ENCODE measurements around the gene SNX5. TPM values are rescaled to one million over a fixed set of nuclear protein-coding genes. Genes with fewer than 3 reads are reported as not detected.

SNX5 gene
- polyA plus RNA-seq, 4 donors, result 150 to 235 (median 229) TPM

DNA sequence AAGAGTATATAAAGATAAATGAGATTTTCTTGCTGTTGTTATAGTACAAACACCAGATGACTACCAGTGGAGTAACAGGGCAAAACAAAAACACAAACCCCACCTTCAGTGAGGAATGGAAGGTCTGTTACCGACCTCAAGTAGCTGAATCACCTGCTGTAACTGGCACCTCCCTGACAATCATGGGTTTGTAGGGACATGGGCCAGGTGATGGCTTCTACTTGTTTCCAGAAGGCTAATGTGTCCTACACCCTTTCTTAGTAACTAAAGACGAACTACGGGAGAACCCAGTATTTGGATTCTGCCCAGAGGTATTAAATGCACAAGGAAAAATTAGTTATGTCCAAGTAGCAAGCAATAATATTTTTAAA lies 26.8 kb downstream of the SNX5 start:
- DNase-seq (ENCODE audit: low read depth in 4 of 4, low spot score in 3 of 4), result no peak

DNA sequence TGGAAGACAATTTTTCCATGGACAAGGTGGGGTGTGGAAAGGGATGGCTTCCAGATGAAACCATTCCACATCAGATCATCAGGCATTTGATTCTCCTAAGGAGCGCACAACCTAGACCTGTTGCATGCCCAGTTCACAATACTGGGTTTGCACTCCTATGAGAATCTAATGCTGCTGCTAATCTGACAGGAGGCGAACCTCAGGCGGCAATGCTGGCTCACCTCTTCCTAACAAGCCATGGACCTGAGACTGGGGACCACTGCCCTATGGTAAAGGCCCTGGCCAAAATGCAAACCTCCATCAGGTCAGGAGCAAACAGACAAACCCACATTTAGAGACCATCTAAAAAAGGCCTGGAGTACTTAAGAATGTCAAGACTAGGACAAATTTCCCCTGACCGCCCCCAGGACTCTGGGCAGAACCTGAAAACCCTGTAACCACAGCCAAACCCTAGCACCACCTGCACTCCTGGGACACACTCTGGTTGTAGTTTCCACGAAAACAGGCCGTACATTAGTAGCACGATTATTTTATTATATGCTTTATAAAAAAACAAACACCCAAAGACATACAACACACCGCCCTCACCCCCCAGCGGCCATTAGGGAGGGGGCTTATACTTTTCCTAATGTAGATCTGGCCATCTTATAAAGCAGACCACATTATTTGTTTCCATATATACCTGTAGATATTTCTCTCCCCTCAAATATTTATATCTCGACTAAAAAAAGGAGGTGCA lies 27.3 kb downstream of the SNX5 start:
- DNase-seq (ENCODE audit: low read depth in 4 of 4, low spot score in 3 of 4), result no peak

DNA sequence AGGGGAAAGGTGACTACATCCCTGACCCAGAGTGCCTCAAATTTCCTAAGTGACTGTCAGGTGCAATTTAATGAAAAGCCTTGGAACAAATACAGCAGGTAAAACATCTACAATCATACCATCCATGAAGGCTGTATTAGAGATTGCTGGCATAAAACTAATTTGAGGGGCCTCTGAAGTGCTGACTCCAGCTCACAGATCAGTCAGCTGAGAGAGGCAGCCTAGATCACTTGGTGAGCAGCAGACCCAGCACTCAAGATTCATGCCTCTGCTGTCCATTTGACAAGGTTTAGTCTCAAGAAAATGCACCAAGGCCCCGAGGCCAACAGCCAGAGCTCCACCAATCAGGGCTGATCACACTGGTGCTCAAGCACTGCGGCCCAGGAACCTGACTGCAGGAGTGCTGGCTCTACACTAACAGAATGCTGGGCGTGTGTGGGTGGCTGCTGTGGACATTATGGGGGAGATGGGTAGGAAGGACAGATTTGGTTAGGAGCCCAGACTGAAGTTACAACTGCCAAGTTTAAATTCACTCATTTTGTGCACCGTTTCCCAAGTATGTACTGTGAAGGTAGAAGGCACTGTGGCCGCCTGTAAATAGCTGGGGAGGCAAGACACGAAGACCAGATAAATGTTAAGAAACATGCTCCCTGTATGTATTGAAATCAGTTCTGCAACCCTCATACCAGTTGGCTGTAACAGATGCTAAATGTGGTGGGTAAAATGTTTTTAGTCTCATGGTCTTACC lies 28.2 kb downstream of the SNX5 start:
- DNase-seq (ENCODE audit: low read depth in 4 of 4, low spot score in 3 of 4), result no peak

DNA sequence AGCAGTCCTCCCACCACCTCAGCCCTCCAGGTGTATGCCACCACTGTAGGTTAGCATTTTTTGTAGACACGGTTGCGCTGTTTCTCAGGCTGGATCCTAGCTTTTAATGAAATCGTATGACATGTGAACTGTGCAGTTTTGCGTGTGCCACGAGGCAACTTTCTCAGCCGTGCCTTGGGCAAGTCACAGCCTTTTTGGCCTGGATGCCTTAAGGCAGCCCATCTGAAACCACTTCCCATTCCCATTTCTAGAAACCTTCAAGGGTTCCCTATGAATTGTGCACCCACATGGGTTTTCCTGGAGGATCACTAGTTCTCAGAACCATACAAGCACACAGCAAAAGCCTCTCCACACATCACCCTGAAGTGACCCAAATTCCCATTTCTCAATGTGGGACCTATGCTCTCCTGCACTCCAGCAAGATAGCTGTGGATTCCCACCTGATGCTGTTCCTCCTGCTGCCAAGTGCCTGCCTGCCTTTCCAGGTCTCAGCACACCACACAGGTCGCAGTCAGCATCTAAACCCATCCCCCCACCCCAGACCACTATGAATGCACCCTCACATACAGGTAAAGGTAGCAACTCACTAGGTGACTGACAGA lies 28.9 kb downstream of the SNX5 start:
- no peak for DNase-seq (ENCODE audit: low read depth in 4 of 4, low spot score in 3 of 4)

DNA sequence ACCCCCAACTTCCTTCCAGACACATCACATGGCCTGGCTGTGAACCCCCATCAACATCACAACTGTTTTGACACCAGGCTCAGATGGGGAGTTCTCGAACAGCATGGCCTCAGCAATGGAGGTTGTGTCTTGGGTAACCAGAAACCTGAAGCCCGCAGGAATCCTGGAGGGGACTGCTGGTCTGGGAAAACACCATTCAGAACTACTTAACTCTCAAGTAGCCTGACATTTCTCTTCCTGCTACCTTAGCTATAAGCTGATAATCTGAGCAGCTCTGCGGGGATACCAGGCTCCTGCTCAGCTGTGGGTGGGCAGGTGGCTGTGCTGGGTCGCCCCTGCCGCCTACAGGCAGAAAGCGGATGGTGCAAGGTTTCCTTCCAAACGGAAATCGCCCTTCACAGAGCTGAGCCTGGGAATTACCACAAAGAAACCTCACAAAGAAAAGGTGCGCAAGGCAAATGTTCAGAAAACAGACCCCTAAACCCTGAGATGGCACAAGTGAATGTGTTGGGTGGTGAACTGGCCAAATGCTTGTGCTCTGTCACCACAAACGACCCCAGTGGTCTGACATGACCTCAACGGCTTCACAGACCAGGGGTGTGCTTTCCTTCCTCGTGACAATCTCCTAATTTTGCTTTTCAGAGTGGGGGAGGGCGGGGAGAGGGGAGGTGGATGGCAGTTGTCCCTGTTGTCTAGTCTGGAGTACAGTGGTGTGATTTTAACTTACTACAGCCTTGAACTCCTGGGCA lies 29.5 kb downstream of the SNX5 start:
- DNase-seq (ENCODE audit: low read depth in 4 of 4, low spot score in 3 of 4), result no peak

DNA sequence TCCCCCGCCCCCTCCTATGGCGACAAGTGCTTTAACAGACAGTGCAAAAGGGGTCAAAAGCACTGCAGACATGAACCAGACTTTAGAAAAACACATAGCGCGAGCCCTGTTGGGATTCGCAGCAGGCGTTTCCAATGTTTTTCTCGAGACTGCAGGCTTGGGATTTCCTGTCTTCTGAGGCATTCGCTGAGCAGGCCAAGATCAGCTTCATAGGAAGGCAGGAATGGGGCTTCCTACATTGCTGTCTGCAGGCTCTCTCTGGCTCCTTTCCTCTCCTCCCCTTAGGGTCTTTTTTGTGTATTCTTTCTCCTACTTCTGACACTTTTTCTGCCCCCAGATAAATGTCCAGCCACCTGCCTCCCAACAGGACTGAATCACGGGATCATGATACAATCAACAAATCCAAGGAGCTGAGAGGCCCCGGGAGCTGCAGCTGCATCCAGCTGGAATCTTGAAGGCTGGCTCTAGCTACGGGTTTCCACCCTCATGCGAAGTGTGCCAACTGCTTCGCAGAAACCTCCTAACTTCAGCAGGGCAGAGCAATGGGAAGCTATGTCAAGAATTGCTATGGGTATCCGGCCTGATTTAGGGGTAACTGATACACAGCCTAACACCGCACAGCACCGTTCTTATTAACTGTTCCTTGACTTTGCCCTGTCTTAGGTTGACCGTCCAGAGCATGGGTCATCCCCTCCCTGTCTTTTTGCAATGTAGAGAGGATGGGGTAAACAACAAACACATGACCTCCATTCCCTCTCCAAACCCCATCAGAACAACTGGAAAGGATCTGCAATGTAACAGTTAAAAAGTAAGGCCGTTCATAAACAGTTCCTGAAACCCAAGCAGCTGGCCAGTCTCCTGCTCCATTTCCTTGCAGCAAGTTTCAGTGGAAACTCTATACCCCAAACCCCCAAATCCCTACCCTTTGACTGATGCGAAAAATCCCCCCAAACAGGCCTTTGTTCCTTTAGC lies 31.5 kb downstream of the SNX5 start:
- DNase-seq (ENCODE audit: low read depth in 4 of 4, low spot score in 3 of 4), result no peak

DNA sequence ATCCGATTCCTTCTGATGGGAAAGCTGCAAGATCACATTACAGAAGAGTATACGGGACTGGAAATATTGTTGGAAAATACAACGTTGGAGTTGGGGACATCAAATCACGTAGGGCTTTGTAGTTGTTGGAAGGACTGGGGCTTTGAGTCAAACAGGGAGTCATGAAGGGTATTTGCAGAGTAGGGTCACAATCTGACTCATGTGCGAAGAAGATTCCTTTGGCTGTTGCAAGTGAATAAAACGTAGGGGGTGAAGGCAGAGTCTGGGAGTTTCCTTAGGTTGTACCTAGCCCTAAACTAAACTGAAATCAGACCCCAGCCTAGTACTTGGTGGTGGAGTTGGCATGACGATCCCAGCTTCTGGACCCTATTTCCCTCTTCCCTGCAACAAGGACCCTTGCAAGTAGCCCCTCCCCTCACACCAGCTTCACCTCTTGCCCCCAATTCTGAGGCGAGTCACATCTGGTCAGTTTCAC lies 32.3 kb downstream of the SNX5 start:
- no peak for DNase-seq (ENCODE audit: low read depth in 4 of 4, low spot score in 3 of 4)

DNA sequence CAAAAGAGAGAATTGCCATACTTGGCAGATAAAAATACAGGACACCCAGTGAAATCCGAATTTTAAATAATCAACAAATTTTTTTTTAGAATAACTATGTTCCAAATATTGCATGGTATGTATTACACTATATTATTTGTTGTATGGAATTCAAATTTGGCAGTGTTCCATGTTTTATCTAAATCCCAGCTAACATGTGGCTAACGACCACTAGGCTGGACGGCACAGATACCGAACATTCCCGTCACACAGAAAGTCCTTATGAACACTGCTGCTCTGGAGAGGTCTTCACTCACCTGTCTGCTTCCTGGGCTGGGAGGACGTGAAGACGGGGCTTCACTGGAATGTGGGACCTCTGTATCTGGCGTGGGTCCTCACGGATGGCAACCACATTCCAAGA lies 32.8 kb downstream of the SNX5 start:
- DNase-seq (ENCODE audit: low read depth in 4 of 4, low spot score in 3 of 4), result no peak

DNA sequence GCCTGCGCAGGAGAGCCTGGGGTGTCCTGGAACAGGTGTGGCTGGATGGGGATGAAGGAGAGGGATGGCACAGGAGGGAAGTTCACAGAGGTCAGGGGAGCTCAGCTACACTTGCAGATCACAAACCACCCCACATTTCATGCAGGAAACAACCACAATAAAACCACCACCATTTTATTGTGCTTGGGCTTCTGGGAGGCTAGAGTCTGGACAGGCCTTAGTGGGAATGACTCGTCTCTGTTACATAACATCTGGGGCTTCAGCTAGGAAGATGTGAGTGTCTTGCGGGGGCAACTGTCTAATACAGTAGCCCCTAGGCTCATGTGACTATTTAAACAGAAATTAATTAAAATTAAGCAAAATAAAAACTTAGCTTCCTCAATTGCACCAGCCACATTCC lies 33.4 kb downstream of the SNX5 start:
- DNase-seq (ENCODE audit: low read depth in 4 of 4, low spot score in 3 of 4), result no peak

DNA sequence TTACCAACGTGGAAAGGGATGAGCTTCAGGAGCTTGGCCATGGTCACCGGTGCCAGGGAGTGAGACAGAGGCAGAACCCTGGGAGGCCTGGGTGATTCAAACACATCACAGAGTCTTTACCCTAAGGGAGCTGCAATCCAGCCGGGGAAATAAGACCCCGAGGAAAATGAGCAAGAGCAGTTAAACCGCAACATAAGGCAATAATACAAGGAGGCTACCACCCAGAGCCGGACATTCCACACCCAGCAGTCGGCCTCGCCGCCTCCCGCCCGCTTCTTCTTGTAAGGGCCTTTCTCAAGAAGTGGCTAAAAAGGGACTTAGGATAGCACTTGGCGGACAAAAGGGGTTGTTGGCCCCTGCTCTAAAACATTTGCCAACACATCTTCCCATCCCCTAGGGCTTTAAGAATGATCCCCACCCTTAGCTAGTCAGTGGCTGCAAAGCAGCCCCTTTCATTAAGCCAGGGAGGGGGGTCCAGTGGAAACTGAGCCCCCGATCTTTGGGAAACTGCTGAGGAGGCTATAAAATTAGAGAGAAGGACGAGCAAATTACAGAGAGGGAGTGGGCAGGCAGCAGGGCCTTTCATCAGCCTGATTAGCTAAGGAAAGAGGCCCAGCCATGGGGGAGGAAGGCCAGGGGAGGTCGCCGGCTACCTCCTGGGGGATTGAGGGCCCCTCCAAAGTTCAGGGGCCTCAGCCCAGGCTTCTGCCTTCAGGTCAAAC lies 34.3 kb downstream of the SNX5 start:
- DNase-seq (ENCODE audit: low read depth in 4 of 4, low spot score in 3 of 4), result no peak

DNA sequence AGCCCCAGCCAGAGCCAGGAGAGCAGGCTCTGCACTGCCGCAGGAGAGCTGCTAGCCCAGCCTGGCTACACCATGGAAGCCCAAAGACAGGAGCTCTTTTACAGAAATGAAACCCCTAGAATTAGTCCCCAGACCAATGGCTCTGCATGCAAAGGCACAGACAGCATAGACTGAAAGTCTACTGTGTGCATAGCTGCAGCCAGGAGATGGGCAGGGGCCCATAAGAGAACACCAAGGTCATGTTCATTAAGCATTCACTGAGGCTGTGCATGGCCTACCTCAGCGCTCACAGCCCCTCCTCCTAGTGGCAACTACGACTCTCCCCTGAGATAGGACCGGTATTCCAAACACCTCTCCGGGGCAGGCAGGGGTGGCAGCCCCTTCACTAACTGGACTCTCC lies 34.9 kb downstream of the SNX5 start:
- no peak for DNase-seq (ENCODE audit: low read depth in 4 of 4, low spot score in 3 of 4)

DNA sequence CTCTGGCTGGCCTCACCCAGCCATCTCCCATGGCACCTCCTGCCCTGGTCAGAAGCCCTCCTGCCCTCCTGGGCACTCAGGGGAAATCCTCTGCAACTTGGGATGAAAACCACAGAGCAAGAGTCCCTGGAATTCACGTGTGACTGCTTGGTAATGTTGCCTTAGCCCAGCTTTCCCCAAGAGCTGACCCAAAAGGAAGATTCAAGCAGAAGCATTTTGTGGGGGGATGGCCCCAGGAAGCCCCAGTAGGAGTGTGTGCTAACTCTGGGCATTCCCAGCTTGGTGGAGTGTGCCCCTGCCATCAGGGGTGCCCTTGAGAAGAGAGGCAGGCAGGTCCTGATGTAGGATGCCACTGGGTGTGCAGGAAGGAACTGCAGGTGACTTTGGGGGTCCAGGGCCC lies 35.5 kb downstream of the SNX5 start:
- no peak for DNase-seq (ENCODE audit: low read depth in 4 of 4, low spot score in 3 of 4)

DNA sequence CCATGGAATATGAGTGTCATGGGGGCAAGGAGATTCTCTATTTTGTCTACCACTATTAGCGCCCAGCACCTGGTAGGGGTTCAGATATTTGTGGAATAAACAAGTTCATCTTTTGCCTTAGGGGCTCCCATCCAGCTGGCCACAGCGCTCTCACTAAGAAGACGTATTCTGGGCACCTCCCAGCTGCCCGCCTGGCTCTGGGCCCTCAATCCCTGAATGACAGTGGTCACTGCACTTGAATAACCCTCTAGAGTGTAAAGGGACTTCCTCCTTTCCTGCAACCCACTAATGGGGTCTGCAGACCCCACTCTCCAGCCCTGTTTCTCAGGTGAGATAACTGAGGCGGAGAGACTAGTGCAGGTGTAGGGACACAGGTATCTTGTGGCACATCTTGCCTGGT lies 36.2 kb downstream of the SNX5 start:
- no peak for DNase-seq (ENCODE audit: low read depth in 4 of 4, low spot score in 3 of 4)

DNA sequence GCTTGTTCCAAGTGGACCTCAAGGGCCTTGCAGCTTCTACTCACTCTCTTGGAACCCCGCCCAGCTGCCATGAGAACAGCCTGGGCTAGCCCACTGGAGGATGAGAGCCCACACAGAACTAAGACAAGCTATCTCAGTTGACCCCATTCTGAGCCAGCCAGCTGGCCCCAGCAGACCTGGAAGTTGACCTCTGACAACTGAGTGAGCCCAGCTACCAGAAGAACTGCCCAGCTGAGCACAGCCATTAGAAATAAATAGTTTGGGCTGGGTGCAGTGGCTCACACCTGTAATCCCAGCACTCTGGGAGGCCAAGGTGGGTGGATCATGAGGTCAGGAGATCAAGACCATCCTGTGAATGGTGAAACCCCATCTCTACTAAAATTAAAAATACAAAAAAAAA lies 37.1 kb downstream of the SNX5 start:
- DNase-seq (ENCODE audit: low read depth in 4 of 4, low spot score in 3 of 4), result no peak

DNA sequence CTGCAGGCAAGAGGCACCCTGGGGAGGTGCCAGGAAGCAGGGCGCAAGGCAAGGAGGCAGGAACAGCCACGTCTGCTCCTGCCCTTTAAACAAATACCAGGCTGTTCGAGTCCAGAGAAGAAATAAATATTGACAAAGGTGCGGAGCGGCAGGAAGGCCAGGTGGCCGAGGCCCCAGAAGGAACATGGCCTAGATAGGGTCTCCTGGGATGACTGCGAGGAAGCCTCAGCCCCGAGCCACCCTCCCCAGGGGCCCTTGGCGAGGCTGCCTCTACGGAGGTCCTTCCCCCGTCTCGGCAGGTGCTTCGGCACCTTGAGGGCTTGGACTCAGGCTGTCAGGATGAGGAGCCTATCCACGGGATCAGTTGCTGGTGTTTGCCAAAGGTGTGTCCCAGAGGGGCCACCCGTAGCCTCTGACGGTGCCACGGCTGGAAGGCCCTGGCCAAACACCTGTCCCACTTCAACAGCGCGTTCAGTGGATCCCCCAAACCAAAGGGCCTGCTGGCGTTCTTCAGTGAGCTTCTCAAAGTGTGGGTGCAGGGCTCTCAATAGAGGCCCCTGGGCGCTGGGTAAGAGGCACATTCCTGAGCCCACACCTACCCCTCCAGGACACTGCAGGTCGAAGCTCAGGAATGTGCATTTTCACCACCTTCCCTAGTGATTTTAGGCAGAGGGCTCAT lies 39.8 kb downstream of the SNX5 start:
- no peak for DNase-seq (ENCODE audit: low read depth in 4 of 4, low spot score in 3 of 4)

DNA sequence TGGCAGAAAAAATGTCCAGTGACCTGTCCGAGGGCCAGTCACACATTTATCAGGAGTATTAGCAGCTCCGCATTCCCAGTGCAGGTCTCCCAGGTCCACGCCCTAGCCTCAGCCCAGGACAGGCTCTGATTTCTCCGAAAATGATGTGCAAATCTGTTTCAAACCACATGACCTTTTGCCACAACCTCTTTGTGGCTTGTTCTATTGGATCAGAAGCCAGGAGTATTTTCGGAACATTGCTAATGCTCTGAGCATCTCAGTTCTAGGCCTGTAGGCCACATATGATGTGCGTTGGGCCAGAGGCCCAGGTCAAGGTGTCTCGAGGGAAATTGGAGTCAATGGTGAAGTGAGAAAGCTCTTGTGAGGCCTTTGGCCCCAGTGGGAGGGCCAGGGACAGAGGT lies 40.4 kb downstream of the SNX5 start:
- DNase-seq (ENCODE audit: low read depth in 4 of 4, low spot score in 3 of 4), result no peak

DNA sequence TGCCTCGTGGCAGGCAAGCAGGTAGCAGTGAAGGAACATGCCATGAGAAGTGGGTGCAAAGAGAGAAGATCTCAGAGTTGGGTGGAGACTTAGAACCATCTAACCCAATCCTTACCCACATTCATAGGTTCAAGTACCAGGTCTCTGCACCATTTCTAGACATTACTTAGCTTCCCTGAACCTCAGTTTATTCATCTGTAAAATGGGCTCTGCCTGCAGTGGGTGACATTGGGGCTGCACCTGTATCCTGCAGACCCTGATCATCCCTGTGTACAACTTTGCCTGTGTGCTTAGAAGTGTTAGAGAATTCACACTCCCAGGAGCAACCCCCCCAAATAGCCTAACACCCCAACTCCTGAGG lies 42.7 kb downstream of the SNX5 start:
- no peak for DNase-seq (ENCODE audit: low read depth in 4 of 4, low spot score in 3 of 4)

DNA sequence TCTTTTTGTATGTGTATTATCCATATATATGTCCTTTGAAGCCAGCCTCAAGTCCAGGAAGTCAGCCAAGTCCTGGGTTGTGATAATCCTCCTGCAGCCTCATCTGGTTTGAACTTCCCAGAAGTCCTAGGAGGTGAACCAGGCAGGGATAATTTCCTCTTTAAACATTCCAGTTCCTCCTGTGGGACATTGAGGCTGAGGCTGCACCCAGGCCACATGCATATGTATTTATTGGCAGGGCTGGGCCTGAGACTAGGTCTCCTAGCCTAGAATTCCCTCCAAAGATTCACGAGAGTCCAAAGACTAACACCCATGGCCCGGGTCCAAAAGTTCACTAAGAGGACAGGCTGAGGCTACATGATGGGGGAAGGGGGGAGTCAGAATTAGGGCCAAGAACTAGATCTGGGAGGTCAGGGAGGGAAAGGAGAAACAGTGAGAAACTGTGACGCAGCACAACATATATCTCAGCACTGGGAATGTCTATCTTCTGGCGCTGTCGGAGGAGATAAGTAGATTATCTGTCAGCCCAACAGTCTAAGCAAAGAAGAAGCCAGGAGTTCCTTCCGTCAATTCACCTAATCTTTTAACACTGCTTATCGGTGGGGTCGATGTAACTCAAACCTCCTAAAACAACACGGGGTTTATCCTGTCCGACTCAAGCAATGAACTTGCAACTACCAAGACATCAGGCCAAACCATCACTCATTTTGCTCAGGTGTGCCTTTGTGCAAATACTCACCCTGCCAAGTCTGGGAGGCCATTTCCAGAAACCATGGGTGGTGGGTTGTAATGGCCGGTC lies 43.3 kb downstream of the SNX5 start:
- DNase-seq (ENCODE audit: low read depth in 4 of 4, low spot score in 3 of 4), result no peak

Measured in left renal pelvis (tissue), 4 donors.